Measurements from ENCODE around the gene PRR4. TPM values are rescaled to one million over a fixed set of nuclear protein-coding genes. Genes with fewer than 3 reads are reported as not detected.

PRR4 gene
- total and polyA plus RNA-seq, 2 experiments from 2014 or later = 1.1 to 3.9 TPM

DNA sequence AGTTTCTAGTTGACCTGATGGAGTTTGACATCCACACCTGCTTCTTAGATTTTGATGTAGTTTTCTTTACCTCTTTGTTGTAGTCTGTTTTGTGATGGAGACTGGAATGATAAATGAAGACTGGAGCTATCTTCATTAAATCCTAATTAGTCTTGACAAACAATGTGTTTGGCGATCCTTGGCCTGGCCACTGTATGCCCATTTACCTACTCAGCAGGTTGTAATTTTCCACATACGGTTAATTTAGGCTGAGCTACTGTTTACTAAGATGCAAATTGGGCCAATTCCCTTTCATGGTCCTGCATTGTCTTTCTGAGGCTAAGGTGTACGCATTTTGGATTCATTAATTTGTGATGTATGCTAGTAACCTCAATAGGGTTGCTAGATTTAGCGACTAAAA is 46.7 kb downstream of the PRR4 start, which contains the start of gene TAS2R7:
Gene TAS2R7, minus strand, starts transcription at position 41 of the 400 bp plus-strand sequence. CDS start 57 bp downstream, outside the sequence.
- Histone ChIP-seq H3F3A (ENCODE audit: insufficient read depth) (no peaks in the 10 kb centered on the region), H4K20me1 (ENCODE audit: insufficient read depth) (no peaks in the 10 kb centered on the region), H3K9me2 (ENCODE audit: insufficient read depth) (no peaks in the 10 kb centered on the region), H3K27me3 (replicated peaks; ENCODE audit: insufficient read depth) (0 out of 2 replicates have a peak, but pooled peaks cover 7% of the 10 kb centered on the region), H3K79me2 (ENCODE audit: insufficient read depth) (no peaks in the 10 kb centered on the region), H2AFZ (no peak within 1 kb of the TSS), H3K4me1 (ENCODE audit: insufficient read depth) (no peaks in the 10 kb centered on the region), H3K4me3 (no peak within 1 kb of the TSS), H3K9me3 (ENCODE audit: low read depth) (no peaks in the 10 kb centered on the region), H3K4me2 (ENCODE audit: unreplicated experiment) (no peak within 1 kb of the TSS), H3K36me3 (ENCODE audit: low read depth) (no peaks in the 10 kb centered on the region), H3K9ac (no peak within 1 kb of the TSS), H3K27ac (no peak within 1 kb of the TSS)
- in situ Hi-C loops (cut with MboI) = no loop called here
- DNase-seq = no peak
- TF ChIP-seq EZH2 (IDR thresholded peaks at IDR 0.05; ENCODE audit: insufficient read depth, poor library complexity, severe bottlenecking) = no peak
- TF ChIP-seq EZH2phosphoT487 (IDR thresholded peaks at IDR 0.05; ENCODE audit: insufficient read depth, low read depth) = no peak
- 32 to 38% methylated on average over 4 of the region's 4 CpGs for WGBS, 2 experiments (ENCODE audit: low coverage in 1 of 2, low lambda C conversion rate in 2 of 2, missing lambda C conversion rate in 2 of 2)

DNA sequence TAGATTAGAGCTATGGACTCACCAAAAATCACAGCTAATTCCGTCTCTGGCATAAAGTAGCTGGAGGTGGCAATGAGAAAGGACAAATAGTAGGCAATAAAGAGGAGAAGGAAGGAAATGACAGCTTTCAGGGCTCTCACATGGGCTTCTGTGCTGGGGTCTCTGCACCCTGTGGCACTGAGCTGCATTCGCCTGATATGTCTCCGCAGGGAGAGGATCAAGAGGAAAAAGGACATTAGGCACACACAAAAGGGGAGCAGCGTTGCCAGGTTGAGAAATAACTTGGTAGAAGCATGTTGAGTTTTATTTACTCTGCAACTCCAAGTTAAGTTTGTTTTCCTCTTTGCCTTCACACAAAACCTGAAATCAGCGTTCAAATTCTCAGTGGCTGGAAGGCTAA is 47.5 kb downstream of the PRR4 start:
- Histone ChIP-seq H3K27me3 (replicated peaks; ENCODE audit: insufficient read depth) (0 out of 2 replicates have a peak, but pooled peaks cover 7% of the 10 kb centered on the region), H3K9me2 (ENCODE audit: insufficient read depth) (no peaks in the 10 kb centered on the region), H3K36me3 (ENCODE audit: low read depth) (no peaks in the 10 kb centered on the region), H3K27ac (no peak overlapping the region), H3K4me3 (no peak overlapping the region), H2AFZ (no peak overlapping the region), H3K4me1 (ENCODE audit: insufficient read depth) (no peaks in the 10 kb centered on the region), H3K9me3 (ENCODE audit: low read depth) (no peaks in the 10 kb centered on the region), H4K20me1 (ENCODE audit: insufficient read depth) (no peaks in the 10 kb centered on the region), H3K79me2 (ENCODE audit: insufficient read depth) (no peaks in the 10 kb centered on the region), H3K9ac (no peak overlapping the region), H3K4me2 (ENCODE audit: unreplicated experiment) (no peak overlapping the region), H3F3A (ENCODE audit: insufficient read depth) (no peaks in the 10 kb centered on the region)
- TF ChIP-seq EZH2 (IDR thresholded peaks at IDR 0.05; ENCODE audit: insufficient read depth, poor library complexity, severe bottlenecking) = no peak
- TF ChIP-seq EZH2phosphoT487 (IDR thresholded peaks at IDR 0.05; ENCODE audit: insufficient read depth, low read depth) = no peak
- WGBS, 2 experiments (ENCODE audit: low coverage in 1 of 2, low lambda C conversion rate in 2 of 2, missing lambda C conversion rate in 2 of 2) = 30 to 35% methylated on average over 5 of the region's 5 CpGs
- no peak for DNase-seq
- in situ Hi-C loops (cut with MboI) = no loop called here

Small RNA genes lying within 50 kb of the gene (small RNA-seq; reads per million reads assigned to genes)
- gene PRR4 (ENCODE audit: low read depth, low replicate concordance) = not detected

Other genes starting within 250 kb of the PRR4 start
- gene MAGOHB, start 235.9 kb downstream of the PRR4 start, total RNA-seq (2014; rRNA removed; shearing (Covaris generic)) = 16.6 and 27.8 TPM in 2 replicates
- 72.4 and 78.0 TPM in 2 replicates for gene MAGOHB, start 235.9 kb downstream of the PRR4 start, polyA plus RNA-seq (2016; fragmentation: Nextera tagmentation; extraction: Ambion mirVana)
- gene STYK1, start 175.4 kb downstream of the PRR4 start, total RNA-seq (2014; rRNA removed; shearing (Covaris generic)) = 1.1 TPM in 1 of 2 replicates, not detected in the other
- gene STYK1, start 175.4 kb downstream of the PRR4 start, polyA plus RNA-seq (2016; fragmentation: Nextera tagmentation; extraction: Ambion mirVana) = 0.89 and 0.93 TPM in 2 replicates
- 75.6 and 108 TPM in 2 replicates for gene YBX3, start 126.2 kb downstream of the PRR4 start, total RNA-seq (2014; rRNA removed; shearing (Covaris generic))
- 215 and 216 TPM in 2 replicates for gene YBX3, start 126.2 kb downstream of the PRR4 start, polyA plus RNA-seq (2016; fragmentation: Nextera tagmentation; extraction: Ambion mirVana)
- gene TAS2R7, start 46.8 kb downstream of the PRR4 start, total RNA-seq (2014; rRNA removed; shearing (Covaris generic)) = not detected in 2 replicates
- gene TAS2R7, start 46.8 kb downstream of the PRR4 start, polyA plus RNA-seq (2016; fragmentation: Nextera tagmentation; extraction: Ambion mirVana) = not detected in 2 replicates
- gene TAS2R8, start 42.2 kb downstream of the PRR4 start, total RNA-seq (2014; rRNA removed; shearing (Covaris generic)) = not detected in 2 replicates
- not detected in 2 replicates for gene TAS2R8, start 42.2 kb downstream of the PRR4 start, polyA plus RNA-seq (2016; fragmentation: Nextera tagmentation; extraction: Ambion mirVana)
- gene TAS2R9, start 39.3 kb downstream of the PRR4 start, total RNA-seq (2014; rRNA removed; shearing (Covaris generic)) = not detected in 2 replicates
- not detected in 2 replicates for gene TAS2R9, start 39.3 kb downstream of the PRR4 start, polyA plus RNA-seq (2016; fragmentation: Nextera tagmentation; extraction: Ambion mirVana)
- gene TAS2R10, start 23.1 kb downstream of the PRR4 start, total RNA-seq (2014; rRNA removed; shearing (Covaris generic)) = not detected in 2 replicates
- gene TAS2R10, start 23.1 kb downstream of the PRR4 start, polyA plus RNA-seq (2016; fragmentation: Nextera tagmentation; extraction: Ambion mirVana) = not detected in 2 replicates
- gene PRH1, start 34.8 kb upstream of the PRR4 start, total RNA-seq (2014; rRNA removed; shearing (Covaris generic)) = 4.8 and 7.3 TPM in 2 replicates
- 8.4 and 10.7 TPM in 2 replicates for gene PRH1, start 34.8 kb upstream of the PRR4 start, polyA plus RNA-seq (2016; fragmentation: Nextera tagmentation; extraction: Ambion mirVana)
- gene TAS2R13, start 60.1 kb upstream of the PRR4 start, total RNA-seq (2014; rRNA removed; shearing (Covaris generic)) = 0.13 and 0.32 TPM in 2 replicates
- gene TAS2R13, start 60.1 kb upstream of the PRR4 start, polyA plus RNA-seq (2016; fragmentation: Nextera tagmentation; extraction: Ambion mirVana) = not detected in 2 replicates
- gene PRH2, start 79.8 kb upstream of the PRR4 start, total RNA-seq (2014; rRNA removed; shearing (Covaris generic)) = 2.5 TPM in 1 of 2 replicates, not detected in the other
- 0.53 TPM in 1 of 2 replicates, not detected in the other for gene PRH2, start 79.8 kb upstream of the PRR4 start, polyA plus RNA-seq (2016; fragmentation: Nextera tagmentation; extraction: Ambion mirVana)
- gene TAS2R14, start 89.8 kb upstream of the PRR4 start, total RNA-seq (2014; rRNA removed; shearing (Covaris generic)) = 0.76 and 1.2 TPM in 2 replicates
- 3.0 and 3.4 TPM in 2 replicates for gene TAS2R14, start 89.8 kb upstream of the PRR4 start, polyA plus RNA-seq (2016; fragmentation: Nextera tagmentation; extraction: Ambion mirVana)
- 0.32 TPM in 1 of 2 replicates, not detected in the other for gene TAS2R50, start 137.4 kb upstream of the PRR4 start, total RNA-seq (2014; rRNA removed; shearing (Covaris generic))
- not detected in 2 replicates for gene TAS2R50, start 137.4 kb upstream of the PRR4 start, polyA plus RNA-seq (2016; fragmentation: Nextera tagmentation; extraction: Ambion mirVana)
- 1.8 and 2.5 TPM in 2 replicates for gene TAS2R20, start 148.8 kb upstream of the PRR4 start, total RNA-seq (2014; rRNA removed; shearing (Covaris generic))
- not detected in 2 replicates for gene TAS2R20, start 148.8 kb upstream of the PRR4 start, polyA plus RNA-seq (2016; fragmentation: Nextera tagmentation; extraction: Ambion mirVana)
- 2.6 and 3.7 TPM in 2 replicates for gene TAS2R19, start 173.1 kb upstream of the PRR4 start, total RNA-seq (2014; rRNA removed; shearing (Covaris generic))
- gene TAS2R19, start 173.1 kb upstream of the PRR4 start, polyA plus RNA-seq (2016; fragmentation: Nextera tagmentation; extraction: Ambion mirVana) = not detected in 2 replicates
- gene TAS2R31, start 181.9 kb upstream of the PRR4 start, total RNA-seq (2014; rRNA removed; shearing (Covaris generic)) = 0.97 and 1.4 TPM in 2 replicates
- 0.24 TPM in 1 of 2 replicates, not detected in the other for gene TAS2R31, start 181.9 kb upstream of the PRR4 start, polyA plus RNA-seq (2016; fragmentation: Nextera tagmentation; extraction: Ambion mirVana)
- not detected in 2 replicates for gene TAS2R46, start 212.8 kb upstream of the PRR4 start, total RNA-seq (2014; rRNA removed; shearing (Covaris generic))
- gene TAS2R46, start 212.8 kb upstream of the PRR4 start, polyA plus RNA-seq (2016; fragmentation: Nextera tagmentation; extraction: Ambion mirVana) = not detected in 2 replicates
- gene TAS2R43, start 242.8 kb upstream of the PRR4 start, total RNA-seq (2014; rRNA removed; shearing (Covaris generic)) = 0.63 TPM in 1 of 2 replicates, not detected in the other
- not detected in 2 replicates for gene TAS2R43, start 242.8 kb upstream of the PRR4 start, polyA plus RNA-seq (2016; fragmentation: Nextera tagmentation; extraction: Ambion mirVana)